Measurements from ENCODE around the gene TRIM63.

The TRIM63 gene

GRCh38 chr1:26089125-26089524 is 21.7 kb upstream of the TRIM63 start:
- H3K27ac ChIP-seq (ENCODE audit: low read depth, low read length): no peak overlapping the region
- H3K36me3 ChIP-seq (ENCODE audit: control insufficient read depth in 1 of 2, insufficient read depth in 2 of 2, low read length in 2 of 2): no peaks in the 10 kb centered on the region
- no peaks in the 10 kb centered on the region for H3K9me3 ChIP-seq (ENCODE audit: control insufficient read depth in 1 of 2, low read length in 2 of 2)
- no peak overlapping the region for H3K9ac ChIP-seq (ENCODE audit: low read depth in 1 of 2, low read length in 2 of 2)
- no peak overlapping the region for H3K4me3 ChIP-seq (ENCODE audit: low read depth in 1 of 2, low read length in 2 of 2)
- H3K4me1 ChIP-seq (ENCODE audit: control insufficient read depth in 1 of 2, insufficient read depth in 2 of 2, low read length in 2 of 2): no peaks in the 10 kb centered on the region
- H3K27me3 ChIP-seq (ENCODE audit: control insufficient read depth in 1 of 2, insufficient read depth in 2 of 2, low read length in 2 of 2): peaks cover 0 to 6% of the 10 kb centered on the region in 2 donors

- Histone ChIP-seq H3K4me1 (ENCODE audit: control insufficient read depth in 1 of 2, insufficient read depth in 2 of 2, low read length in 2 of 2) (no peaks in the 10 kb centered on the region), H3K4me3 (ENCODE audit: low read depth in 1 of 2, low read length in 2 of 2) (no peak overlapping the region), H3K9me3 (ENCODE audit: control insufficient read depth in 1 of 2, low read length in 2 of 2) (no peaks in the 10 kb centered on the region), H3K36me3 (ENCODE audit: control insufficient read depth in 1 of 2, insufficient read depth in 2 of 2, low read length in 2 of 2) (no peaks in the 10 kb centered on the region), H3K27ac (ENCODE audit: low read depth, low read length) (no peak overlapping the region), H3K27me3 (ENCODE audit: control insufficient read depth in 1 of 2, insufficient read depth in 2 of 2, low read length in 2 of 2) (no peaks in the 10 kb centered on the region), H3K9ac (ENCODE audit: low read depth in 1 of 2, low read length in 2 of 2) (no peak overlapping the region)
Observed at GRCh38 chr1:26084844-26085243, 17.4 kb upstream of the TRIM63 start.

- Histone ChIP-seq H3K4me1 (ENCODE audit: control insufficient read depth in 1 of 2, insufficient read depth in 2 of 2, low read length in 2 of 2) (no peaks in the 10 kb centered on the region), H3K9ac (ENCODE audit: low read depth in 1 of 2, low read length in 2 of 2) (no peak overlapping the region), H3K36me3 (ENCODE audit: control insufficient read depth in 1 of 2, insufficient read depth in 2 of 2, low read length in 2 of 2) (no peaks in the 10 kb centered on the region), H3K4me3 (ENCODE audit: low read depth in 1 of 2, low read length in 2 of 2) (no peak overlapping the region), H3K27me3 (ENCODE audit: control insufficient read depth in 1 of 2, insufficient read depth in 2 of 2, low read length in 2 of 2) (no peaks in the 10 kb centered on the region), H3K9me3 (ENCODE audit: control insufficient read depth in 1 of 2, low read length in 2 of 2) (no peaks in the 10 kb centered on the region), H3K27ac (ENCODE audit: low read depth, low read length) (no peak overlapping the region)
Observed at GRCh38 chr1:26084091-26084561, 16.7 kb upstream of the TRIM63 start.

- no peak overlapping the region for H3K27ac ChIP-seq (ENCODE audit: low read depth, low read length)
- peaks cover 0 to 2% of the 10 kb centered on the region in 2 donors for H3K4me1 ChIP-seq (ENCODE audit: control insufficient read depth in 1 of 2, insufficient read depth in 2 of 2, low read length in 2 of 2)
- H3K27me3 ChIP-seq (ENCODE audit: control insufficient read depth in 1 of 2, insufficient read depth in 2 of 2, low read length in 2 of 2): no peaks in the 10 kb centered on the region
- no peak overlapping the region for H3K4me3 ChIP-seq (ENCODE audit: low read depth in 1 of 2, low read length in 2 of 2)
- H3K36me3 ChIP-seq (ENCODE audit: control insufficient read depth in 1 of 2, insufficient read depth in 2 of 2, low read length in 2 of 2): no peaks in the 10 kb centered on the region
- no peaks in the 10 kb centered on the region for H3K9me3 ChIP-seq (ENCODE audit: control insufficient read depth in 1 of 2, low read length in 2 of 2)
- no peak overlapping the region for H3K9ac ChIP-seq (ENCODE audit: low read depth in 1 of 2, low read length in 2 of 2)
Observed at GRCh38 chr1:26083208-26083607, 15.8 kb upstream of the TRIM63 start.

GRCh38 chr1:26082020-26082350 is 14.6 kb upstream of the TRIM63 start:
- no peaks in the 10 kb centered on the region for H3K36me3 ChIP-seq (ENCODE audit: control insufficient read depth in 1 of 2, insufficient read depth in 2 of 2, low read length in 2 of 2)
- H3K27ac ChIP-seq (ENCODE audit: low read depth, low read length): no peak overlapping the region
- H3K27me3 ChIP-seq (ENCODE audit: control insufficient read depth in 1 of 2, insufficient read depth in 2 of 2, low read length in 2 of 2): no peaks in the 10 kb centered on the region
- peaks cover 0 to 5% of the 10 kb centered on the region in 2 donors for H3K4me1 ChIP-seq (ENCODE audit: control insufficient read depth in 1 of 2, insufficient read depth in 2 of 2, low read length in 2 of 2)
- no peak overlapping the region for H3K9ac ChIP-seq (ENCODE audit: low read depth in 1 of 2, low read length in 2 of 2)
- no peak overlapping the region for H3K4me3 ChIP-seq (ENCODE audit: low read depth in 1 of 2, low read length in 2 of 2)
- no peaks in the 10 kb centered on the region for H3K9me3 ChIP-seq (ENCODE audit: control insufficient read depth in 1 of 2, low read length in 2 of 2)

- Histone ChIP-seq H3K9ac (ENCODE audit: low read depth in 1 of 2, low read length in 2 of 2) (no peak overlapping the region), H3K4me1 (ENCODE audit: control insufficient read depth in 1 of 2, insufficient read depth in 2 of 2, low read length in 2 of 2) (peaks cover 0 to 5% of the 10 kb centered on the region in 2 donors), H3K27ac (ENCODE audit: low read depth, low read length) (no peak overlapping the region), H3K36me3 (ENCODE audit: control insufficient read depth in 1 of 2, insufficient read depth in 2 of 2, low read length in 2 of 2) (no peaks in the 10 kb centered on the region), H3K4me3 (ENCODE audit: low read depth in 1 of 2, low read length in 2 of 2) (no peak overlapping the region), H3K27me3 (ENCODE audit: control insufficient read depth in 1 of 2, insufficient read depth in 2 of 2, low read length in 2 of 2) (no peaks in the 10 kb centered on the region), H3K9me3 (ENCODE audit: control insufficient read depth in 1 of 2, low read length in 2 of 2) (no peaks in the 10 kb centered on the region)
Observed at GRCh38 chr1:26081267-26082019, 14.0 kb upstream of the TRIM63 start.

GRCh38 chr1:26079960-26080814 is 12.8 kb upstream of the TRIM63 start:
- no peak overlapping the region for H3K27ac ChIP-seq (ENCODE audit: low read depth, low read length)
- H3K4me3 ChIP-seq (ENCODE audit: low read depth in 1 of 2, low read length in 2 of 2): no peak overlapping the region
- H3K4me1 ChIP-seq (ENCODE audit: control insufficient read depth in 1 of 2, insufficient read depth in 2 of 2, low read length in 2 of 2): peaks cover 9 to 13% of the 10 kb centered on the region in 2 donors
- H3K36me3 ChIP-seq (ENCODE audit: control insufficient read depth in 1 of 2, insufficient read depth in 2 of 2, low read length in 2 of 2): no peaks in the 10 kb centered on the region
- no peaks in the 10 kb centered on the region for H3K9me3 ChIP-seq (ENCODE audit: control insufficient read depth in 1 of 2, low read length in 2 of 2)
- H3K27me3 ChIP-seq (ENCODE audit: control insufficient read depth in 1 of 2, insufficient read depth in 2 of 2, low read length in 2 of 2): no peaks in the 10 kb centered on the region
- H3K9ac ChIP-seq (ENCODE audit: low read depth in 1 of 2, low read length in 2 of 2): no peak overlapping the region

GRCh38 chr1:26079178-26079563 is 11.7 kb upstream of the TRIM63 start:
- H3K27me3 ChIP-seq (ENCODE audit: control insufficient read depth in 1 of 2, insufficient read depth in 2 of 2, low read length in 2 of 2): no peaks in the 10 kb centered on the region
- peaks cover 9 to 13% of the 10 kb centered on the region in 2 donors for H3K4me1 ChIP-seq (ENCODE audit: control insufficient read depth in 1 of 2, insufficient read depth in 2 of 2, low read length in 2 of 2)
- H3K4me3 ChIP-seq (ENCODE audit: low read depth in 1 of 2, low read length in 2 of 2): no peak overlapping the region
- no peak overlapping the region for H3K27ac ChIP-seq (ENCODE audit: low read depth, low read length)
- no peak overlapping the region for H3K9ac ChIP-seq (ENCODE audit: low read depth in 1 of 2, low read length in 2 of 2)
- H3K9me3 ChIP-seq (ENCODE audit: control insufficient read depth in 1 of 2, low read length in 2 of 2): no peaks in the 10 kb centered on the region
- H3K36me3 ChIP-seq (ENCODE audit: control insufficient read depth in 1 of 2, insufficient read depth in 2 of 2, low read length in 2 of 2): no peaks in the 10 kb centered on the region

- peaks cover 9 to 13% of the 10 kb centered on the region in 2 donors for H3K4me1 ChIP-seq (ENCODE audit: control insufficient read depth in 1 of 2, insufficient read depth in 2 of 2, low read length in 2 of 2)
- no peak overlapping the region for H3K27ac ChIP-seq (ENCODE audit: low read depth, low read length)
- no peaks in the 10 kb centered on the region for H3K36me3 ChIP-seq (ENCODE audit: control insufficient read depth in 1 of 2, insufficient read depth in 2 of 2, low read length in 2 of 2)
- H3K27me3 ChIP-seq (ENCODE audit: control insufficient read depth in 1 of 2, insufficient read depth in 2 of 2, low read length in 2 of 2): no peaks in the 10 kb centered on the region
- H3K9ac ChIP-seq (ENCODE audit: low read depth in 1 of 2, low read length in 2 of 2): no peak overlapping the region
- no peak overlapping the region for H3K4me3 ChIP-seq (ENCODE audit: low read depth in 1 of 2, low read length in 2 of 2)
- H3K9me3 ChIP-seq (ENCODE audit: control insufficient read depth in 1 of 2, low read length in 2 of 2): no peaks in the 10 kb centered on the region
Observed at GRCh38 chr1:26078286-26079177, 11.1 kb upstream of the TRIM63 start.

Data from duodenal mucosa (tissue), 2 donors.